HEK293T (cell line): ENCODE results near the gene TBC1D22A.

Source experiments
- ARNT ChIP-seq: fragments of 450-650 bp; IDR thresholded peaks from 2 replicates; pipeline ENCODE4 v1.6.1; 2017; ENCODE audit warnings: mild to moderate bottlenecking
- BHLHE40 ChIP-seq: fragments of 450-650 bp; IDR thresholded peaks from 2 replicates; pipeline ENCODE4 v1.6.1; 2016; ENCODE audit warnings: mild to moderate bottlenecking, moderate library complexity, borderline replicate concordance
- CTBP1 ChIP-seq: fragments of 450-650 bp; IDR thresholded peaks from 2 replicates; pipeline ENCODE4 v1.6.1; 2016; ENCODE audit warnings: borderline replicate concordance
- ELF4 ChIP-seq: fragments of 450-650 bp; IDR thresholded peaks from 2 replicates; pipeline ENCODE4 v1.6.1; 2017; ENCODE audit warnings: antibody characterized with exemption
- FOXA1 ChIP-seq: fragments of 450-650 bp; IDR thresholded peaks from 2 replicates; pipeline ENCODE4 v1.6.1; 2016; ENCODE audit warnings: mild to moderate bottlenecking
- FOXK2 ChIP-seq: fragments of 450-650 bp; IDR thresholded peaks from 2 replicates; pipeline ENCODE4 v1.6.1; 2016; ENCODE audit warnings: mild to moderate bottlenecking
- FOXM1 ChIP-seq: fragments of 450-650 bp; IDR thresholded peaks from 2 replicates; pipeline ENCODE4 v1.6.1; 2017; ENCODE audit warnings: mild to moderate bottlenecking, borderline replicate concordance
- HDGF ChIP-seq: fragments of 450-650 bp; IDR thresholded peaks from 2 replicates; pipeline ENCODE4 v1.6.1; 2017; ENCODE audit warnings: antibody characterized with exemption, borderline replicate concordance
- NFRKB ChIP-seq: fragments of 450-650 bp; IDR thresholded peaks from 2 replicates; pipeline ENCODE4 v1.6.1; 2016; ENCODE audit warnings: mild to moderate bottlenecking, moderate library complexity
- SP1 ChIP-seq: fragments of 450-650 bp; IDR thresholded peaks from 2 replicates; pipeline ENCODE4 v1.6.1; 2017
- SUZ12 ChIP-seq: fragments of 450-650 bp; IDR thresholded peaks from 2 replicates; pipeline ENCODE4 v1.6.1; 2016; ENCODE audit warnings: mild to moderate bottlenecking
- TARDBP ChIP-seq: fragments of 450-650 bp; IDR thresholded peaks from 2 replicates; pipeline ENCODE4 v1.6.1; 2016
- ZNF384 ChIP-seq: fragments of 450-650 bp; IDR thresholded peaks from 2 replicates; pipeline ENCODE4 v1.6.1; 2016

- no peak for TF ChIP-seq ARNT
- no peak for TF ChIP-seq FOXM1
- no peak for TF ChIP-seq HDGF
- no peak for TF ChIP-seq BHLHE40
- no peak for TF ChIP-seq FOXK2
- no peak for TF ChIP-seq NFRKB
- TF ChIP-seq SP1, result no peak
- no peak for TF ChIP-seq SUZ12
- no peak for TF ChIP-seq CTBP1
- TF ChIP-seq ZNF384, result no peak
- no peak for TF ChIP-seq FOXA1
- no peak for TF ChIP-seq TARDBP
- no peak for TF ChIP-seq ELF4
Measured at GRCh38 chr22:47052236-47053012, 290.0 kb downstream of the TBC1D22A start.
